Neural progenitor cell (in vitro differentiated cells): ENCODE results near the gene NBEAL1. TPM values are rescaled to one million over a fixed set of nuclear protein-coding genes. Genes with fewer than 3 reads are reported as not detected.
A peak's percentile ranks its signal among the peaks of the same experiment; 100 is the strongest.
"Not testable (repeated sequence)": the region's sequence is repeated elsewhere in the genome, so short reads cannot be mapped to it uniquely, and the experiment has no call there.

Source experiments
- DNase-seq: peaks from one replicate; pipeline ENCODE4 v3.0.0-alpha.2; 2016; ENCODE audit warnings: low spot score
- H2AFZ ChIP-seq: fragments of 200-600 bp; sonication (generic); replicated peaks from 2 replicates; pipeline ENCODE4 v1.6.1; 2016; ENCODE audit warnings: antibody characterized with exemption
- H3F3A ChIP-seq: fragments of 200-600 bp; sonication (generic); 2 replicates; pipeline ENCODE4 v1.6.1; 2016; ENCODE audit warnings: antibody characterized with exemption, low read depth
- H3K27ac ChIP-seq: fragments of 200-600 bp; sonication (generic); 2 replicates; pipeline ENCODE4 v1.5.1; 2016; ENCODE audit warnings: mild to moderate bottlenecking
- H3K27me3 ChIP-seq: fragments of 200-600 bp; sonication (generic); 2 replicates; pipeline ENCODE4 v1.6.1; 2016; ENCODE audit warnings: mild to moderate bottlenecking, moderate library complexity
- H3K36me3 ChIP-seq: fragments of 200-600 bp; sonication (generic); 2 replicates; pipeline ENCODE4 v1.5.1; 2016
- H3K4me1 ChIP-seq: fragments of 200-600 bp; sonication (generic); 2 replicates; pipeline ENCODE4 v1.6.1; 2016; ENCODE audit warnings: mixed run types
- H3K4me2 ChIP-seq: fragments of 200-600 bp; sonication (generic); 2 replicates; pipeline ENCODE4 v1.6.1; 2016
- H3K4me3 ChIP-seq: fragments of 200-600 bp; sonication (generic); 2 replicates; pipeline ENCODE4 v1.5.1; 2016
- H3K79me2 ChIP-seq: fragments of 200-600 bp; sonication (generic); 2 replicates; pipeline ENCODE4 v1.6.1; 2016; ENCODE audit warnings: low read depth
- H3K9ac ChIP-seq: fragments of 200-600 bp; sonication (generic); 2 replicates; pipeline ENCODE4 v1.6.1; 2016
- H3K9me3 ChIP-seq: fragments of 200-600 bp; sonication (generic); 2 replicates; pipeline ENCODE4 v1.5.1; 2016; ENCODE audit warnings: low read depth
- H4K20me1 ChIP-seq: fragments of 200-600 bp; sonication (generic); 2 replicates; pipeline ENCODE4 v1.6.1; 2016; ENCODE audit warnings: low read depth
- H3K27ac Mint-ChIP-seq: 3 replicates; pipeline ENCODE4 v1.8.0; 2021; ENCODE audit warnings: mixed read lengths
- H3K27me3 Mint-ChIP-seq: 2 replicates; pipeline ENCODE4 v1.8.0; 2022; ENCODE audit warnings: low read depth, mild to moderate bottlenecking, inconsistent platforms, moderate library complexity, mixed read lengths; ENCODE audit not compliant: insufficient read depth
- H3K36me3 Mint-ChIP-seq: 3 replicates; pipeline ENCODE4 v1.8.0; 2021; ENCODE audit warnings: mixed read lengths
- H3K4me1 Mint-ChIP-seq: 3 replicates; pipeline ENCODE4 v1.8.0; 2021; ENCODE audit warnings: mixed read lengths
- H3K4me3 Mint-ChIP-seq: 3 replicates; pipeline ENCODE4 v1.8.0; 2021; ENCODE audit warnings: mild to moderate bottlenecking, moderate library complexity, mixed read lengths
- H3K9me3 Mint-ChIP-seq: 3 replicates; pipeline ENCODE4 v1.8.0; 2020; ENCODE audit warnings: mixed read lengths
- EZH2 ChIP-seq: fragments of 200-600 bp; sonication (generic); IDR thresholded peaks from 2 replicates; pipeline ENCODE4 v1.6.1; 2017; ENCODE audit warnings: antibody characterized with exemption, mild to moderate bottlenecking, moderate library complexity
- EZH2phosphoT487 ChIP-seq: fragments of 200-600 bp; sonication (generic); IDR thresholded peaks from 2 replicates; pipeline ENCODE4 v1.6.1; 2017; ENCODE audit warnings: antibody characterized with exemption
- total RNA-seq: library from RNA; depleted of rRNA; stranded (reverse); fragments of >200 nt; gene quantifications from 2 replicates; pipeline ENCODE4 v1.2.3, GENCODE V29; 2015; ENCODE audit warnings: low replicate concordance
- TF ChIP-seq, protein P1 (sequence below): fragments of 200-600 bp; sonication (generic); IDR thresholded peaks from 2 replicates; pipeline ENCODE4 v1.5.1; 2017; ENCODE audit warnings: antibody characterized with exemption, mild to moderate bottlenecking

Gene NBEAL1
- total RNA-seq, 1 donor from 2014 or later, result 10.3 TPM

DNA sequence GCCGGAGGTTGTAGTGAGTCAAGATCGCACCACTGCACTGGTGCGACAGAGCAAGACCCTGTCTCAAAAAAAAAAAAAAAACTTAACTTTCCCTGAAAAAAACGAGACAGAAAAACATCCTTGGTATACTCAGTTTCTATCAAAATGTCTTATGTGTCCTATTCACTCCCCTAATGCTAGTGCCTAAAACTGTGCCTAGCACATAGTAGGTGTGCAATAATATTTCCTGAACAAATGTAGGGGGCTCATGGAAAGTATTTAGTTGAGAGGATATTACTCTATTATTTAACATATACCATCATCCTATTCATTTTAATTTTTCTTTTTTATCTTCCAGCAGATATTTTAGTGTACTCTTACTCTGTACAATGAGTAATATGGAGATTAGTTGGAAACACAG lies 120.4 kb downstream of the NBEAL1 start:
- Histone ChIP-seq H3K4me1 (peaks cover 6% of the 10 kb centered on the region), H3K27ac (no peak overlapping the region), H3K9ac (no peak overlapping the region), H3K4me3 (no peak overlapping the region), H4K20me1 (no peaks in the 10 kb centered on the region), H2AFZ (no peak overlapping the region), H3F3A (no peaks in the 10 kb centered on the region), H3K27me3 (no peaks in the 10 kb centered on the region), H3K9me3 (no peaks in the 10 kb centered on the region), H3K4me2 (no peak overlapping the region), H3K36me3 (no peaks in the 10 kb centered on the region), H3K79me2 (no peaks in the 10 kb centered on the region)
- TF ChIP-seq, protein P1, sequence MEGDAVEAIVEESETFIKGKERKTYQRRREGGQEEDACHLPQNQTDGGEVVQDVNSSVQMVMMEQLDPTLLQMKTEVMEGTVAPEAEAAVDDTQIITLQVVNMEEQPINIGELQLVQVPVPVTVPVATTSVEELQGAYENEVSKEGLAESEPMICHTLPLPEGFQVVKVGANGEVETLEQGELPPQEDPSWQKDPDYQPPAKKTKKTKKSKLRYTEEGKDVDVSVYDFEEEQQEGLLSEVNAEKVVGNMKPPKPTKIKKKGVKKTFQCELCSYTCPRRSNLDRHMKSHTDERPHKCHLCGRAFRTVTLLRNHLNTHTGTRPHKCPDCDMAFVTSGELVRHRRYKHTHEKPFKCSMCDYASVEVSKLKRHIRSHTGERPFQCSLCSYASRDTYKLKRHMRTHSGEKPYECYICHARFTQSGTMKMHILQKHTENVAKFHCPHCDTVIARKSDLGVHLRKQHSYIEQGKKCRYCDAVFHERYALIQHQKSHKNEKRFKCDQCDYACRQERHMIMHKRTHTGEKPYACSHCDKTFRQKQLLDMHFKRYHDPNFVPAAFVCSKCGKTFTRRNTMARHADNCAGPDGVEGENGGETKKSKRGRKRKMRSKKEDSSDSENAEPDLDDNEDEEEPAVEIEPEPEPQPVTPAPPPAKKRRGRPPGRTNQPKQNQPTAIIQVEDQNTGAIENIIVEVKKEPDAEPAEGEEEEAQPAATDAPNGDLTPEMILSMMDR, result no peak
- TF ChIP-seq EZH2, result no peak
- no peak for TF ChIP-seq EZH2phosphoT487
- Mint-ChIP-seq H3K9me3 (no peaks in the 10 kb centered on the region), H3K4me3 (no peak overlapping the region), H3K4me1 (no peaks in the 10 kb centered on the region), H3K27me3 (no peaks in the 10 kb centered on the region), H3K27ac (no peak overlapping the region), H3K36me3 (no peaks in the 10 kb centered on the region)
- no peak for DNase-seq

DNA sequence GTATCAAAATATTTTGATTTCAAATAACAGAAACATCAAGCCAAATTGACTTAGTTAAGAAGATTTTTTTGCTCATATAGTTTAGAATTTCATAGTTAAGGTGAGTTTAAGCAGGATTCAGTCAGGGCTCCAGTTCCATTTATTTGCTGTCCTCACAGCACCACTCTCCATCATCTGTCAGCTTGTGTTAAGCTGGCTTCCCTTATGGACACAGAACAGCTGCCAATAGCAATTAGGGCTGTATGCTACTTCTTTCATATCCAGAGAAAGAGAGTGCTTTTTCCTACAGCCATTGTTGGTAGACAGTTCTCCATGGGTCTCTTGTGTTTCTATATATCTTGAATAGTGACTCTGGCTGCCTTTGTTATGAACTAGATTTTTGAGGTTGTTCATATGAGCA lies 128.7 kb downstream of the NBEAL1 start:
- Histone ChIP-seq H3F3A (no peaks in the 10 kb centered on the region), H3K27me3 (no peaks in the 10 kb centered on the region), H2AFZ (no peak overlapping the region), H3K36me3 (no peaks in the 10 kb centered on the region), H3K9me3 (no peaks in the 10 kb centered on the region), H4K20me1 (no peaks in the 10 kb centered on the region), H3K79me2 (no peaks in the 10 kb centered on the region), H3K4me2 (no peak overlapping the region), H3K9ac (no peak overlapping the region), H3K27ac (no peak overlapping the region), H3K4me3 (no peak overlapping the region), H3K4me1 (peaks cover under 1% of the 10 kb centered on the region)
- no peaks in the 10 kb centered on the region for H3K9me3 Mint-ChIP-seq
- H3K4me1 Mint-ChIP-seq, result no peaks in the 10 kb centered on the region
- no peaks in the 10 kb centered on the region for H3K36me3 Mint-ChIP-seq
- H3K27me3 Mint-ChIP-seq, result no peaks in the 10 kb centered on the region
- DNase-seq, result no peak
- no peak overlapping the region for H3K4me3 Mint-ChIP-seq
- no peak overlapping the region for H3K27ac Mint-ChIP-seq
- TF ChIP-seq, protein P1, result no peak
- TF ChIP-seq EZH2, result no peak
- TF ChIP-seq EZH2phosphoT487, result no peak

DNA sequence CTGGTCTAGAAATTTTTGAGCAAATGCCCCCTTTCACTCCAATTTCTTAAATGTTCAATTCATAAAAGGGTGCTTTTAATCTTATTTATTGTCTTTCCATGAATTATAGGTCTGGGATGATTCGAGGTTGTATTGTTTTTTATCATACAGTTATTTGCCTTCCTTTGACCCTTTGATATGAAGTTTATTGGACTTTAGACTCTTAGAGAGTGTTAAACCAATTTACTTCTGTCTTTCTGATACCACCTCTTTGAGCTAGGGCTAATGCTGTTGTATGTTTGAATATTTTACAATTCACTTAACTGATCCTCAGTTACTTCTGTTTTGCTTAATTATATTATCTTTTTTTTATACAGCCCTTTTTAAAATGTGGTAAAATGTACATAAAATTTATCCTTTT lies 134.5 kb downstream of the NBEAL1 start:
- no peak overlapping the region for H3K4me2 ChIP-seq
- H2AFZ ChIP-seq, result no peak overlapping the region
- no peak for TF ChIP-seq EZH2
- TF ChIP-seq, protein P1, result no peak
- Mint-ChIP-seq H3K27me3 (no peaks in the 10 kb centered on the region), H3K4me1 (no peaks in the 10 kb centered on the region), H3K9me3 (no peaks in the 10 kb centered on the region), H3K36me3 (peaks cover 10% of the 10 kb centered on the region), H3K27ac (no peak overlapping the region), H3K4me3 (no peak overlapping the region)
- no peak overlapping the region for H3K9ac ChIP-seq
- no peaks in the 10 kb centered on the region for H3K9me3 ChIP-seq
- H3K79me2 ChIP-seq, result no peaks in the 10 kb centered on the region
- no peaks in the 10 kb centered on the region for H3F3A ChIP-seq
- no peaks in the 10 kb centered on the region for H3K4me1 ChIP-seq
- H3K27me3 ChIP-seq, result no peaks in the 10 kb centered on the region
- H3K4me3 ChIP-seq, result no peak overlapping the region
- DNase-seq, result no peak
- no peak overlapping the region for H3K27ac ChIP-seq
- no peaks in the 10 kb centered on the region for H3K36me3 ChIP-seq
- H4K20me1 ChIP-seq, result no peaks in the 10 kb centered on the region

DNA sequence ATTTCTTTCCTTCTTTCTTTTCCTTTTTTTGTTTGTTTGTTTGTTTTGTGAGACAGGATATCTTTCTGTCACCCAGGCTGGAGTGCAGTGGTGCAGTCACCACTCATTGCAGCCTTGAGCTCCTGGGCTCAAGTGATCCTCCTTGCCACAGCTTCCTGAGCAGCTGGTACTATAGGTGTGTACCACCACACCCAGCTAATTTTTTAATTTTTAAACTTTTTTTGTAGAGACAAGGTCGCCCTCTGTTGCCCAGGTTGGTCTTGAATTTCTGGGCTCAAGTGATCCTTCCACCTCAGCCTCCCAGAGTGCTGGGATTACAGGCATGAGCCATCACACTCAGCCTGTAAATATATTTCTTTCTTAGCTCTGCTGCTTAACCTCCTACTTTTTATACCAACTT lies 140.7 kb downstream of the NBEAL1 start:
- Histone ChIP-seq H3F3A (no peaks in the 10 kb centered on the region), H3K9ac (no peak overlapping the region), H2AFZ (no peak overlapping the region), H3K79me2 (no peaks in the 10 kb centered on the region), H4K20me1 (no peaks in the 10 kb centered on the region), H3K4me3 (no peak overlapping the region), H3K4me2 (no peak overlapping the region), H3K27me3 (no peaks in the 10 kb centered on the region), H3K36me3 (no peaks in the 10 kb centered on the region), H3K4me1 (no peaks in the 10 kb centered on the region), H3K27ac (no peak overlapping the region), H3K9me3 (no peaks in the 10 kb centered on the region)
- no peak for DNase-seq
- H3K27ac Mint-ChIP-seq, result no peak overlapping the region
- no peaks in the 10 kb centered on the region for H3K9me3 Mint-ChIP-seq
- H3K27me3 Mint-ChIP-seq, result no peaks in the 10 kb centered on the region
- H3K4me3 Mint-ChIP-seq, result no peak overlapping the region
- peaks cover 8% of the 10 kb centered on the region for H3K36me3 Mint-ChIP-seq
- no peaks in the 10 kb centered on the region for H3K4me1 Mint-ChIP-seq
- TF ChIP-seq, protein P1, result peak; percentile 20
- no peak for TF ChIP-seq EZH2phosphoT487

DNA sequence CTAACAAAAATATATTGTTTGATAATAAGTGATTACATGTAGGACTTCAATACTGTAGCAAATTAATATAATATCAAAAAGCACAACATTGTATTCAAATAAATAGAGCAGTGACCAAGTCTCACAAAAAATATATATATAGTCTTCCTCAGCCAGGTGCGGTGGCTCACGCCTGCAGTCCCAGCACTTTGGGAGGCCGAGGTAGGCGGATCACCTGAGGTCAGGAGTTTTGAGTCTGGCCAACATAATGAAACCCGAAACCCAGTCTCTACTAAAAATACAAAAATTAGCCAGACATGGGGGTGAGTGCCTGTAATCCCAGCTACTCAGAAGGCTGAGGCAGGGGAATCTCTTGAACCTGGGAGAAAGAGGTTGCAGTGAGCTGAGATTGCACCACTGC lies 148.0 kb downstream of the NBEAL1 start:
- not testable (repeated sequence) for H3K9ac ChIP-seq, H4K20me1 ChIP-seq, H3K9me3 Mint-ChIP-seq, DNase-seq, H3K4me3 Mint-ChIP-seq, H3K4me1 ChIP-seq, H3K36me3 Mint-ChIP-seq, H3F3A ChIP-seq, H3K27me3 ChIP-seq, H2AFZ ChIP-seq, H3K36me3 ChIP-seq, H3K27ac ChIP-seq, H3K4me3 ChIP-seq, H3K27ac Mint-ChIP-seq, H3K27me3 Mint-ChIP-seq, H3K4me1 Mint-ChIP-seq, H3K79me2 ChIP-seq, H3K4me2 ChIP-seq, H3K9me3 ChIP-seq
